ENCODE measurements around the gene FAS.
"Not testable (repeated sequence)": the region's sequence is repeated elsewhere in the genome, so short reads cannot be mapped to it uniquely, and the experiment has no call there.

The FAS gene

DNA sequence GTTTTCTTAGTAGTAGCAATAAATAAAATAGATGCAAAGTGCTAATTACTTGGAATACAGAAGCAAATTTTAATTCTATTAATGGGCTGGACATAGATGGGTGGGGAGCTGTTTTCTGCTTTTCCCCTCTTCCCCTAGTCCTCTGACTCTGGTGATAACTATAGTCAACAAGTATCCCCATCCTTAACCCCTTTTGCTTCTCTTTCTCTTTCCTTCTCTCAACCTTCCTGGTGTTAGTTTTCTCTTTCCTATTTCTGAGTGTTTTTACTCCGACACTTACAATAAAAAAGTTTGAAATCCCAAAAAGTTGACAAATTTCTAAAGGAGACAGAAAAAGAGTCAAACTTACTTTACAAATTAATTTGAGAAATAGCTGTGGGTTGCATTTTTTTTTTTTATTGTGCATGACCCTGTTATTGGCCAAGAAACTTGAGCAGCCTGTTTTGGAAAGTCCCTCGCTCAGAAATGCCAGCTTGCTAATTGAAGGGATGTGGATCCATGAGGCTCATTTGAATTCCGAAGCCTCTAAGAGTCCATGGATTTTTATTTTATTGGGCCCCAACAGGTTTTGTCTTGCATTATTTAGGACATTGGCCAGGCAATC, 2.4 kb downstream of the FAS start:
- peak in 1 of 56 donors; percentile 17 for DNase-seq

DNA sequence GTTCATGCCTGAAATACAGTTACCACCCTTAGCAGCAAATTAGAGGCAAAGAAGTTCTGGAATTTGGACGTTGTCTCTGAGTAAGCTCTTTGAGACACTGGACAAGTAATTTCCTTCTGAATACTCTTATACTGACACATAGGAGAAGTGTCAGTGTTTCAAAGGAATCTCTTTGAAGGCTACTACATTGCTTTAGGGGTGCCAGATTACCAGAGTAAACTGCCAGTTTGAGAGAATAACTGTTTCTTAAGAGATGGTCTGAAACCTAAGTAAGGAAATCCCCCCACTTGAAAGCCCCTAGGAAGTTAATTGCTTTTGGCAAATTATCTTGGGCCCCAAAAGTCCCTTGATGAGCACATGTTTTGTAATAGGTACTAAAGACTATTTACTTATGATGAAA, 3.4 kb downstream of the FAS start:
- no peak for DNase-seq

DNA sequence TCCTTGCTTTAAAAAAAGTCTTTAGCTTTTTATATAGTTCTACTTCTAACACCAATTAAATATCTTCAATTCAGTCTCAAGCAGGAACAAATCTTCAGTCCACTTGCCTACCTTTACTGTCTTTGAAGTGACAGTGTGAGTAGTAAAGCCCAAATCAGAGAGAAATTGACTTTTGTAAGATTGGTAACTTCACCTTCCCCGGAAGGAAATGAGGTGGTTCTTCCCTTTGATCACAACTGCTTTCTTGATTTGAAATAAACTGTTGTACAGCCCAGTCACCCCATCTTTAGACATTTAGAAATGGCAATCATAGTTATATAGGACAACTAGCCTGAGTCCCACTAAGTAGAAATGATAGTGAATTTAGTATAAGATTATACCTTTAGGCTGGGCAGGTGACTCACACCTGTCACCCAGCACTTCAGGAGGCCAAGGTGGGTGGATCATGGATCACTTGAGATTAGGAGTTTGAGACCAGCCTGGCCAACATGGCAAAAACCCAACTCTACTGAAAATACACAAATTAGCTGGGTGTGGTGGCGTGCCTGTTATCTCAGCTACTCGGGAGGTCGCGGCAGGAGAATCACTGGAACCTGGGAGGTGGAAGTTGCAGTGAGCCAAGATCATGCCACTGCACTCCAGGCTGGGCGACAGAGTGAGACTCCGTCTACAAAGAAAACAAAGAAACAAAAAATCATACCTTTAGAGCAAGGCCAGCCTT, 4.7 kb downstream of the FAS start:
- no peak for DNase-seq

DNA sequence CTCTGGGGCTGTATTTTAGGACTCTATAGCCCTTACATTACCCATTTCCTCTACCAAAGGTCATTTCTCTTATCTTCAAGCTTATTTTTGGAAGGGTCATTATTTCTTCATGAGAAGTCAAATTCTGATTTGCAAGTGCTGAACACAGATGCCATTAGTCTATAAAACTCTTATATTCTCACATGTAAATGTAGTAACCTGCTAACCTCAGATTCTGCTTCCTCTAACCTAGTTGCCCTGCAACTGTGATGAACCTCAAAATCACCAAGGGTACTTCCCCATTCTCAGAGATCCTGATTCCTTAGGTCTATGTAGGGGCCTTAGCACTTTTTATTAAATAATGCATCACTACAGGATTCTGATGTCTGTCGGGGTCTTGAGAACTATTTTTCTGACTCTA, 6.3 kb downstream of the FAS start:
- no peak for DNase-seq

DNA sequence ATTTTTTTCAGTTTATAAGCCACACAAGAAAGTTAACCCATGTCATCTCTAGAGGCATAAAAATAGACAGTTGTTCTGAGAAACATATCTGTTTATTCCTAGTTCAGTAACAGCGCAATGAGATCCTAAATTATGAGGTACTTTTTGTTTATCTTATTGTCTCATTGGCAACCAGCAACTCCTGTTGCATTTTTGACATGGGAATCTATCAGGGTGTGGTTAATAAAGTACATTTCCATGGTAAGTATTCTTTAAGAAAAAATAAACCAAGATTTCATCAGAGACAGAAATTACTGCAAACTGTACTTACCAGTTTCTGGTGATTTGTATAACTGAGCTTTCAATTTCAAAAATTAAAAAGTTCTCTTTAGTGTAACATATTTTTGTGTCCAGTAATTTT, 9.0 kb downstream of the FAS start:
- no peak for DNase-seq

DNA sequence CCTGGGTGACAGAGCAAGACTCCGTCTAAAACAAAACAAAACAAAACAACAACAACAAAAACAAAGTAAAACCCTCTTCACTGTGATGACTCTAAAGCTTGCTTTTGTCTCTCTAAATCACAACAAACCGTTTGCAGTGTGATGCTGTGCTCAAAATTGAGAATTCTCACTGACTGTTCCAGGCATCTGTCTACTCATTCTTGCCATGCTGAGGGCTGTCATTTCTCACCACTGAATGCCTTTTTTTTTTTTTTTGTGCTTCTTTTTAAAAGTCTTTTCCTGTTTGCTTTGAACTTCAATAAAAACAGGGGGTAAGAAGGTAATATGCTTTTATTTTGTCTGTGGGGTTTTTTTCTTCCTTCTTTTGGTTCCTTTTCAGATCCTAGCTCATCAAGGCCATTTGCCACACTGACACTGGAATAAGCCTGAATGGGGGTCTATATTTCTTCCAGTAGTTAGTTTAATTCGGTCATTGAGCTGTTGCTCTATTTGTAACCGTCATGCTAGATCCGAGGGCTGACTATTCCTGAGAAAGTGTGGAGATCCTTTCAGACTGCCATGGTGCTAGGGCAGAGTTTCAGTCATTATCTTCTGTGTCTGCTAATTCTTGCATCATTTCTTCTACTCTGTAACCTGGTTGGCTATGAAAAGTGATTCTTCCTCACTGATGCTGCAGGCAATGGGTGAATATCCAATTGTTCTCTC, 10.6 kb downstream of the FAS start:
- DNase-seq, result no peak

DNA sequence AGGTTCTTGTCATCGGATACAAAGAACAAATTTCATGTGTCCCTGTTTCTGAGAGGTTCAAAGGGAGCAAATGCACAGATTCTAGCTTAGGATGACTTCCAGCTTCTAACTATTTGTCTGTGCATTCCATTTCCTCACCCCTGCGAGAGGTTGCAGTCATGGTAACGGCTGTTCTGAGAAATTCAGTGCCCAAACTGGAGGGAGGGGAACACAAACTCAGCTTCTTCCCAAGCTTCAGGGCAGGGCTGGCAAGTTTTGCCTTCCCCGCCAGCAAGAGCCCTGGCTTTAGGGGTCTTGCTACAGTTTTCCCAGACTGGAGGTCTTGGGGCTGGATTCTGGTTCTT, 11.1 kb downstream of the FAS start:
- no peak for DNase-seq

DNA sequence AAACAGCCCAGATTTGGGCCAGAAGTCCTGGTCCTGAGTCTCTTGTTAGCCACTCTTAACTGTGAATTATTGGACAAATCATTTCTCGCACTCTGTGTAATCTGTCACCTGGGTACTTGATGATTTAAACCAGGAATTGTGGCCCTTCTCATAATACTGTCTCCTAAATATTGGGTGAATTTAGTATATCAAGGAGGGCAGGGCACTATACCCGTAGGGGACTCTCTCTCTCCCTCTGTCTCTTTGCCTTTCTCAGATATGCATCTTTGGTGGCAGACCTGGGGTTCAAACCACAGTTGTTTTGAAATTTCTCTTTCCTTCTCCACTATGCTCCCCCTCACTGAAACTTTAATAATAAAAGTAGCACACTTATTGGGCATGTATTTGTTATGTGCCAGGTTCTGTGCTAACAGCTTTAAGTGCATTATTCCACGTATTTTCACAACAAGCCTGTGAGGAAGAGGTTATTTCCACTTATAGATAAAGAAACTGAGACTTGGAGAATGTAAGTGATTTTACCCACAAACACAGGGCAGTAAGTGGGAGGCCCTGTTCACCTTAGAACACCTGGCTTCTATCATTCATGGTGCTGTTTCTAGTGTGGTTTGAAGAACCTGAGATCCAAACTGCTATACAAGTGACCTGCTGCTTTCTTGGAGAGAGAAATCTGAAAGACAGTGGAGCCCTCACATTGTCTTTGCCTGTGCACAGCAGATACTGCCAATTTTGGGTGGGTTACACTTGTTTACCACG, 11.8 kb downstream of the FAS start:
- DNase-seq, result no peak

DNA sequence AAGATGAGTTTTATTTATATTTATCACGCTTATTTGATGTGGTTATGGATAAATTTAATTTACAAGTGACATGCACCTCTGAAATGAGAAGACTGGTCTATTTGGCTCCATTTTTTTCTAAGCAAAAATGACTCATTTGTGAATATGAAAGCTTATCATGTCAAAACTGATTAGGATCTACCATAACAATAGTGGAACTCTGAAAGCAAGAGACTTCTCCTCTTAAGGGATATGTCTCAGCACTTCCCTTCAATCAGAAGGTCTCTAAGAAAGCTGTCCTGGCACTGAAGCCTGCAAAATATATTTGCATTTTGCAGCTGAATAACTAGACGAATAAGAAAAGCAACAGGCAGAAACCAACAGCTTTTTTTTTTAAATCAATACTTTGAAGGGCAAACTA, 12.7 kb downstream of the FAS start:
- no peak for DNase-seq

DNA sequence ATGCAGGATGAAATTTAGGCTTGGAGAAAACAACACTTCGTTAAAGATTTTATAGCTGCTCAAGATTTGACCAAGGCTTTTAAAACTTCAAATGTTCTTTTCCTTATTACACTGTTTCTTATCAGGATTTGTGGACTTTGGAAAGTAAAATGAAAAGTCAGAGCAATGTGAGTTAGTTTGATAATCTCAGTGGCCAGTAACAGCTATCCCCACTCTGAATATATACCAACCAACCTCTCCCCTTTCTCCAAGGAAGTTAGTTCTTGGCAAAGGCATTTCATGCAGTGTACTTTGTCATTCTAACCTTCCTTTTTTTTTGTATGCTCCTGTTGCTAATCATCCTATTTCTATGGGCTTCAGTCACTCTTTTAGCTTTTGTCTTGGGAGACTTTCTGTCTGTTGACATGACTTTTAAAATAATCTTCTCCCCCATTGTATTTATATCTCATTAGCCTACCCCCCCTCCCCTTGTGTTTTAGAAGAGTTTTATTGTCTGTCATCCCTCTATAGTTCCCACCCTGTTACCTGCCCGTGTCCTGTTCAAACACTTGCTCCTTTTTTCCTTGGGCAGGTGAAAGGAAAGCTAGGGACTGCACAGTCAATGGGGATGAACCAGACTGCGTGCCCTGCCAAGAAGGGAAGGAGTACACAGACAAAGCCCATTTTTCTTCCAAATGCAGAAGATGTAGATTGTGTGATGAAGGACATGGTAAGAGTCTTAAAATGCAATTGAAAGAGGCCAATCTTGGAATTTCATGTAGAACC, 16.7 kb downstream of the FAS start:
- no peak for DNase-seq

DNA sequence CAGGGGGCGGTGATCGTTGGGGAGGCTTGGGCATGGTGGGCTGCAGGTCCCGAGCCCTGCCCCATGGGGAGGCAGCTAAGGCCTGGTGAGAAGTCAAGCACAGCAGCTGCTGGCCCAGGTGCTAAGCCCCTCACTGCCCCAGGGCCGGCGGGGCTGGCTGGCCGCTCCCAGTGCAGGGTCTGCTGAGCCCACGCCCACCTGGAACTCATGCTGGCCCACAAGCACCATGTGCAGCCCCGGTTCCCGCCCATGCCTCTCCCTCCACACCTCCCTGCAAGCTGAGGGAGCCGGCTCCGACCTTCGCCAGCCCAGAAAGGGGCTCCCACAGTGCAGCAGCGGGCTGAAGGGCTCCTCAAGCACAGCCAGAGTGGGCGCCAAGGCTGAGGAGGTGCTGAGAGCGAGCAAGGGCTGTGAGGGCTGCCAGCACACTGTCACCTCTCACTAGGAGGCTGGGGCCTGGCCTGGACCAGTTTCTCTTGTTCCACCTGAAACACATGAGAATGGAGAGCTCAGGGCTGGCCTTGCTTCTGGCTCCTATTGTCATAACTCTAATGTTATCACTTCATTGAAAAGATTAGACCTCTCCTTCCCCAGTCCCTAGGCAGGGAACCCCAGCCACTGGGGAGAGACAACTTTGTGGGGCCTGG, 28.2 kb downstream of the FAS start:
- not testable (repeated sequence) for DNase-seq

DNA sequence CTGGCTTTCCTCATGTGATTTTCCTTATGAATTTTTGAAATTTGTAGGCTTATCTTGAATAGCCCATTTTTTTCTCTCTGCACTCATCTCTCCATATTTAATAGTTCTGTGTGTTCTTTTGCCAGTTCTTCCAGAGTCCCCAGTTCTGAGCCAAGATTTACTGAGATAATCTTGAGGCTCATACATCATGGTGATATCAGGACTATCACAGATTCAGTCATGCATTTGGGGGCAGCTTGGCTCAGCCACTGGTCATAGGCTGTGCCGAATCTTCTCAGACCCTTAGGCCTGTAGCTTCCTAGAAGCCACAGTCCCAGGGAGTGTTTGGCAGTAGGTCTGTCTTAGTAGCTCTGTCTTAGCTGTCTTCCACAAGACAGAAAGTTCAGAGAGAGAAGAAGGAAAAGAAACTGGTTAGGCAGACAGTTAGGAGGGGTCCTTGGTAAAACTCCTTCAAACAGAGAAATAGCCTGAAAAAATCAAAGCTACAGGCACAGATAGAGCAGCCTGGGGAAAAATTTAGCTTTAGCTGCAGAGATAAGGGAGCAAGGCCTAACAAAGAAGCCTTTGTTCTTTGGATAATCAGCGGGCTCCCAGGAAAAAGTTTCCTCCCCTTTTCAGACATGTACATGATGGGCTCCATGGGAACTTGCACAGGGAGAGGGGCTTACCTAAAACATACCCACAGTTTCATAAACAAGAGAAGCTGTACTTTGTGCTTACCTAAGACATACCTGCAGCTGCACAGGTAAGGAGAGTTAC, 29.1 kb downstream of the FAS start:
- DNase-seq, result no peak

DNA sequence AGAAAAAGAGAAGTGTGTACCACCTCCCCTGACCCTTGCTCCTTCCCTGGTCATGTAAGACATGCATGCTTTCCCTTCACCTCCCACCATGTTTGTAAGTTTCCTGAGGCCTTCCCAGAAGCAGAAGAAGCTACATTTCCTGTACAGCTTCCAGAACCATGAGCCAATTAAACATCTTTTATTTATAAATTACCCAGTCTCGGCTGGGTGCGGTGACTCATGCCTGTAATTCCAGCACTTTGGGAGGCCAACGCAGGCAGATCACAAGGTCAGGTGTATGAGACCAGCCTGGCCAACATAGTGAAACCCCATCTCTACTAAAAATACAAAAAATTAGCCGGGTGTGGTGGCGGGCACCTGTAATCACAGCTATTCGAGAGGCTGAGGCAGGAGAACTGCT, 30.9 kb downstream of the FAS start:
- not testable (repeated sequence) for DNase-seq

DNA sequence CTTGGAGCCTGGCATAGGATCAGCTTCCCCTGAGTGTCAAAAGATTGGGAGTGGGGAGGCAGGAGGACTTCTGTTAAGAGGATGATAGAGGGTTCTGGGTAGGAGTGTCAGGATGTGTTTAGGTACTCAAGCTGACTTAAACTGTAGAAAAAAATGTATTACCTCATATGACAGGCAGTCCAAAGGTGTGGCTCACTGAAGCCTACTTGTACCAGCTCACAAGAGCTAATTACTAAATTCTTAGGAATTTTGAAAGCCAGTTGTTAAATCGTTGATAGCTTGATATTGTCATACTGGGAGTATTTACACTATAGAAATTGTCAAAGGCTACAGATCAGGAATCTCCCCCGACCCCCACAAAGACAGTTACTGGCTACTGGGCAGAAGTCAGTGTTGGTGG, 32.1 kb downstream of the FAS start:
- no peak for DNase-seq

DNA sequence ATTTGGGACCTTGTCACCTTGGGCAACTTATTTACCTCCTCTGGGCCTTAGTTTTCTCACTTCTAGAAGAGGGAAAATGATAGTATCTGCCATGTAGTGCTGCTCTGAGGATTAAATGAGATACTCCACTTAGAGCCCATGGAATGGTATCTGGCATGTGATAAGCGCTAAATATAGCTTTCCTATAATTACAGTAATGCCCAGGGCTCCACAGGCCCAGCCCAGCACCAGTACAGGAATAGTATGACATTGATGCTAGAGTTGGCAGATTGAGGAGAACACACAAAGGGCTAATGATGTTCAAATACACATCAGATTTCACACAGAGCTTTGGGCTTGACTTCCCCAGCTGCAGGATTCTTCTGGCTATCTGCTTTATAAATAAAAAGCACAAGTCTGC, 34.9 kb downstream of the FAS start:
- DNase-seq, result no peak

DNA sequence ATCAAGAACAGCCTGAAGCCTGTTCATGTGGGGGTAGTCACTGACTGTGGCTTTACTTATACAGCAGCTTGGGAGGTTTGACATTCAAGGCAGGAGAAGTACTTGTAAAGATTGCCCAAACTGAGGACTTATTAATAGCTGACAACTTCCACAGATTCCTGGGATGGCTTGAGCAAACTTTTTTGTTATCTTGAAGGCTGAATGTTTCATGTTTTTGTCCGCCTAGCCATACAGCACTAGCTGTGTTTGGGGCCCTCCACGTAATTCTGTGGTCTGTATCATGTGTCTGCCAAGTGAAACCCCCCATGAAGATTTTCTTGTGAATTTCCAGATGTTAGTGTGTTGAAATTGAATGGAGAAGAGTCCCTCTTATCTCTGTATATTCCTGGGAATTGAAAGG, 38.6 kb downstream of the FAS start:
- no peak for DNase-seq

DNA sequence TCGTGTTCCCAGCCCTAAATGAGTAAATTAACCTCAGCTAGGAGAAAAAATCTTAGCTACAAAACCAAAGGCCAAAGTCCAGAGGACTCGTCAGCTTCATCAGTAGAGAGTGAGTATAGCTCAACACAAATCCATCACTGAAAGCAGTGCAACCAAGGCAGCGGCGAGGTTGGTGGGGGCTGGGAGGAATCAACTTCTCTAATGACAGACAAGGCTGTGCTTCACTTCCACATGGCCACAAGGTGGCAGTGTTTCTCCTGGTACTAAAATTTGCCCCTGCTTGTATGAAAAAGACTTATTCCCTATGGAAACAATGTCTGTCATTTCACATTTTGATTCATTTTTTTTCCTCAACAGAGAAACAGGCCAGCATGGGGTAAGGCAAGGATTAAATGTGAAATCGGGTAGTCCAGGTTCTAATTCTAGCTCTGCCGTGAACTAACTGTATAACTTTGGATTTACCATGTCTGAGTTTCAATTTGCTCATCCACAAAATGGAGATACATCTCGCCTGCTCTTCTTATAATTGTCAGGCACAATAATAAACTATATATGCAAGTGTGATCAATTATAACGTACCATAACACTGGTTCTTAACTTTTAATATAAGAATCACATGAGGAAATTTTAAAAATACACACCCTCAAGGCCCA, 39.3 kb downstream of the FAS start:
- peak; percentile 8 to 89 (median 52) for DNase-seq

DNA sequence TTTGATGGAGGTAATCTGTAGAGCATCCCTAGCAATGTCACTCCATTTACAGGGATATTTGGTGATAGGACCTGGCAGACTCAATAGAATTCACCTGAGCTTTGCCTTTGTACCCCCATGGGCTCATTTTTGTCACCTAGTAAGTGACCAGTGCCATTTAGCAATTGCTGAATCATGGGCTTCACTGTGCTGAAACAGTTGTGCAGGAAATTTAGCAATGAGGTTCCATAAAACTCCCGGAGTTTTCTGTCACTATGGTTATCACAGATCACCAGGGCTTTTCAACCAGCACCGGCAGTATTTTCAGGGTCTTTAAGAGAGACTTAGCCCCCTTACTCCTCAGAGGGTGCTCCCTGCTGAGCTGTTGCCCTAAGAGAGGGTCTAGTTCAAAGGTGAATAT, 40.2 kb downstream of the FAS start:
- no peak for DNase-seq

DNA sequence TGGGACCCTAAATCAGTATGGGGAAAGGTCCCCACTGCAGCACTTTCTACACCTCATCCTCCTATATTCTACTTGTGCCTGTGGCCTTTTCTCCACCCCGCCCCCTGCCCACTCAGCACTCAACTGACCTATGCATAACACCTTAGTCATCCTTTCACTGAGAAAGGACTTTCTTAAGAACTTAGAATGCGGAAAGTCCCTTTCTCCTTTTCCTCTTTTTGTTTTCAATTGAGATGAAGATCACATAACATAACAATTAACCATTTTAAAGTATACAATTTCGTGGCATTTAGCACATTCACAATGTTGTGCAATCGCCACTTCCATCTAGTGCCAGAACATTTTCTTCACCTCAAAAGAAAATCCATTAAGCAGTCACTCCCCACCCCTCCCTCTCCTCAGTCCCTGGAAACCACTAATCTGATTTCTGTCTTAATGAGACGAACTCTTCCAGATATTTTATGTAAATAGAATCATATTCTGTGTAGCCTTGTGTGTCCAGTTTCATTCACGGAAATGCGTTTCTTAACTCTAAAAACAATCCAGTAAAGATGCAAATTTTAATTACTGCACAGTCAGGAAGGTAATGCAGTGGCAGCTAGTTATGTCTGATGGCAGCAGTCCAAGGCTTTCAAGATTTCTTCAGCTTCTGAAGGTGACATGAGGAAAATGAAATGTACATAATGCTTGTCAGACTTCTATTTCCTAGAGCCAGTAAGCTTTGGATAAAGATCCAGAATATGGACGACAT, 41.7 kb downstream of the FAS start:
- peak in 1 of 56 donors; percentile 3 for DNase-seq
